Measurements from ENCODE around the gene ABLIM2. TPM values are rescaled to one million over a fixed set of nuclear protein-coding genes. Genes with fewer than 3 reads are reported as not detected.

The ABLIM2 gene
- polyA plus RNA-seq, 3 donors, result 0.21 TPM; not detected in 2

- H3K9me3 ChIP-seq (replicated peaks in 1 of 2; ENCODE audit: control insufficient read depth in 1 of 2, insufficient read depth in 1 of 2, low read length in 2 of 2), result no peaks in the 10 kb centered on the region
- no peak for DNase-seq
- H3K9ac ChIP-seq (ENCODE audit: insufficient read depth, low read length, poor library complexity, severe bottlenecking), result no peak overlapping the region
- no peak overlapping the region for H3K27ac ChIP-seq (ENCODE audit: low read depth in 1 of 2, low read length in 2 of 2)
- no peak overlapping the region for H3K27ac Mint-ChIP-seq
- no peaks in the 10 kb centered on the region for H4K20me1 ChIP-seq (ENCODE audit: insufficient read depth, low read length)
- H3K4me3 Mint-ChIP-seq, result no peak overlapping the region
- no peaks in the 10 kb centered on the region for H3K36me3 ChIP-seq (replicated peaks in 1 of 2; ENCODE audit: control insufficient read depth in 1 of 2, insufficient read depth in 2 of 2, low read length in 2 of 2)
- H3K36me3 Mint-ChIP-seq, result no peaks in the 10 kb centered on the region
- no peaks in the 10 kb centered on the region for H3K4me1 ChIP-seq (ENCODE audit: control insufficient read depth in 1 of 2, insufficient read depth in 2 of 2, low read length in 2 of 2)
- H3K79me2 ChIP-seq (ENCODE audit: insufficient read depth, low read length), result no peaks in the 10 kb centered on the region
- no peaks in the 10 kb centered on the region for H3K27me3 ChIP-seq (ENCODE audit: control insufficient read depth in 2 of 2, insufficient read depth in 2 of 2, low read length in 2 of 2)
- no peak overlapping the region for H3K4me2 ChIP-seq (replicated peaks; ENCODE audit: extremely low read depth, low read length, poor library complexity, severe bottlenecking)
- WGBS (ENCODE audit: insufficient coverage), result 53% methylated on average over 10 of the region's 12 CpGs
- intact Hi-C loops (cut with micrococcal nuclease), result no loop called here
- H3K9me3 Mint-ChIP-seq, result no peaks in the 10 kb centered on the region
- H3K27me3 Mint-ChIP-seq (ENCODE audit: low read depth in 3 of 3), result peaks cover 9 to 12% (median 11%) of the 10 kb centered on the region in 3 donors
- no peak overlapping the region for H2AFZ ChIP-seq (ENCODE audit: insufficient read depth, low read depth, low read length, poor library complexity, severe bottlenecking)
- TF ChIP-seq, protein P1, sequence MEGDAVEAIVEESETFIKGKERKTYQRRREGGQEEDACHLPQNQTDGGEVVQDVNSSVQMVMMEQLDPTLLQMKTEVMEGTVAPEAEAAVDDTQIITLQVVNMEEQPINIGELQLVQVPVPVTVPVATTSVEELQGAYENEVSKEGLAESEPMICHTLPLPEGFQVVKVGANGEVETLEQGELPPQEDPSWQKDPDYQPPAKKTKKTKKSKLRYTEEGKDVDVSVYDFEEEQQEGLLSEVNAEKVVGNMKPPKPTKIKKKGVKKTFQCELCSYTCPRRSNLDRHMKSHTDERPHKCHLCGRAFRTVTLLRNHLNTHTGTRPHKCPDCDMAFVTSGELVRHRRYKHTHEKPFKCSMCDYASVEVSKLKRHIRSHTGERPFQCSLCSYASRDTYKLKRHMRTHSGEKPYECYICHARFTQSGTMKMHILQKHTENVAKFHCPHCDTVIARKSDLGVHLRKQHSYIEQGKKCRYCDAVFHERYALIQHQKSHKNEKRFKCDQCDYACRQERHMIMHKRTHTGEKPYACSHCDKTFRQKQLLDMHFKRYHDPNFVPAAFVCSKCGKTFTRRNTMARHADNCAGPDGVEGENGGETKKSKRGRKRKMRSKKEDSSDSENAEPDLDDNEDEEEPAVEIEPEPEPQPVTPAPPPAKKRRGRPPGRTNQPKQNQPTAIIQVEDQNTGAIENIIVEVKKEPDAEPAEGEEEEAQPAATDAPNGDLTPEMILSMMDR (IDR thresholded peaks at IDR 0.05), result no peak
- H3K4me3 ChIP-seq (replicated peaks in 1 of 3; ENCODE audit: low read depth in 2 of 3, low read length in 3 of 3), result no peak overlapping the region
- no peaks in the 10 kb centered on the region for H3K4me1 Mint-ChIP-seq
These were observed 148.0 kb downstream of the ABLIM2 start for GRCh38 chr4:8010618-8011017.

DNA sequence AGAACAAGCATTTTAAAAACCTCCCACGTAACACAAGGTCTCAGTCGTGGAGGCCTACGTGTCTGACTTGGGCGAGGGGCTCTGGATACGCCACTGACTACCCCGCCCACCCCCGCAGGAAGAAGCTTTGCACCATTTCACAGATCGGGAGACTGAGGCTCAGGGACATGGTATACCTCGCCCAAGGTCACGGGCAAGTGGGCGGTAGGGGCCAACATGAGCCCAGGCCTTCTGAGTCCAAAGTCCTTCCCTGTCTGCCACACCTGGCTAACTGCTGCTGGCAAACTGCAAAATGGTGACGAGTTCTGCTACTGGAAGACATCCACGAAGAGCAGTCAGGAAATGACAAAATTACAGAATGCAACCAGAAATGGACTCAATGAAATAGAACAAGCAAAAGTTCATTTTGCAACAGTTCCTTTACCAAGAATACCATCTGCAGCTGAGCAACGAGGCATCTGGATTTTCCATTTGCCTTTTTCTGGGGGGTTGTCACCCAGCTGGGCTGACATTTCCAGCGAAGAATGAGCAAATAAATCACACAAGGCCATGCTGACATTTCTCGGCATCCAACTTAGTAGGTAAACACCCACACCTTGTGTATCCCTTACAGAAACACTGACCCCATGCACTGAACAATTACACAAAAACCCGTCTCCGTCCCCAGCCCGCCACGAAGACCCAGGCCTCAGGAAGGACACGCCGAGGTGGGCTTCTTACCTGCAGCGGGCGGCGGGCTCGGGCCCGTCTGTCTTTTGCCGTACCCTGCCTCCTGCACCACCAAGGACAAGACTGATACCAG lies 148.7 kb downstream of the ABLIM2 start:
- no peak overlapping the region for H3K4me3 ChIP-seq (replicated peaks in 1 of 3; ENCODE audit: low read depth in 2 of 3, low read length in 3 of 3)
- no peaks in the 10 kb centered on the region for H3K9me3 ChIP-seq (replicated peaks in 1 of 2; ENCODE audit: control insufficient read depth in 1 of 2, insufficient read depth in 1 of 2, low read length in 2 of 2)
- Mint-ChIP-seq H3K27me3 (ENCODE audit: low read depth in 3 of 3) (peaks cover 8 to 11% (median 10%) of the 10 kb centered on the region in 3 donors), H3K4me3 (no peak overlapping the region), H3K36me3 (no peaks in the 10 kb centered on the region), H3K9me3 (no peaks in the 10 kb centered on the region), H3K4me1 (no peaks in the 10 kb centered on the region), H3K27ac (no peak overlapping the region)
- no peaks in the 10 kb centered on the region for H3K27me3 ChIP-seq (ENCODE audit: control insufficient read depth in 2 of 2, insufficient read depth in 2 of 2, low read length in 2 of 2)
- no peaks in the 10 kb centered on the region for H3K36me3 ChIP-seq (replicated peaks in 1 of 2; ENCODE audit: control insufficient read depth in 1 of 2, insufficient read depth in 2 of 2, low read length in 2 of 2)
- H3K4me2 ChIP-seq (replicated peaks; ENCODE audit: extremely low read depth, low read length, poor library complexity, severe bottlenecking), result no peak overlapping the region
- no peak overlapping the region for H2AFZ ChIP-seq (ENCODE audit: insufficient read depth, low read depth, low read length, poor library complexity, severe bottlenecking)
- H3K79me2 ChIP-seq (ENCODE audit: insufficient read depth, low read length), result no peaks in the 10 kb centered on the region
- no peaks in the 10 kb centered on the region for H3K4me1 ChIP-seq (ENCODE audit: control insufficient read depth in 1 of 2, insufficient read depth in 2 of 2, low read length in 2 of 2)
- intact Hi-C loops (cut with micrococcal nuclease), result no loop called here
- H4K20me1 ChIP-seq (ENCODE audit: insufficient read depth, low read length), result no peaks in the 10 kb centered on the region
- TF ChIP-seq, protein P1 (IDR thresholded peaks at IDR 0.05), result no peak
- 88% methylated on average over 25 of the region's 28 CpGs for WGBS (ENCODE audit: insufficient coverage)
- no peak for DNase-seq
- H3K27ac ChIP-seq (ENCODE audit: low read depth in 1 of 2, low read length in 2 of 2), result no peak overlapping the region
- no peak overlapping the region for H3K9ac ChIP-seq (ENCODE audit: insufficient read depth, low read length, poor library complexity, severe bottlenecking)
